NCI-H2171 treated with DMSO at 0.1 percent for 48 hours (cell line): ENCODE results near the gene ERVH48-1.
"Not testable (repeated sequence)": the region's sequence is repeated elsewhere in the genome, so short reads cannot be mapped to it uniquely, and the experiment has no call there.

ENCODE experiments used
- DNase-seq: peaks from one replicate; lab custom pipeline; 2025; lab: John Stamatoyannopoulos, UW

Gene ERVH48-1

DNA sequence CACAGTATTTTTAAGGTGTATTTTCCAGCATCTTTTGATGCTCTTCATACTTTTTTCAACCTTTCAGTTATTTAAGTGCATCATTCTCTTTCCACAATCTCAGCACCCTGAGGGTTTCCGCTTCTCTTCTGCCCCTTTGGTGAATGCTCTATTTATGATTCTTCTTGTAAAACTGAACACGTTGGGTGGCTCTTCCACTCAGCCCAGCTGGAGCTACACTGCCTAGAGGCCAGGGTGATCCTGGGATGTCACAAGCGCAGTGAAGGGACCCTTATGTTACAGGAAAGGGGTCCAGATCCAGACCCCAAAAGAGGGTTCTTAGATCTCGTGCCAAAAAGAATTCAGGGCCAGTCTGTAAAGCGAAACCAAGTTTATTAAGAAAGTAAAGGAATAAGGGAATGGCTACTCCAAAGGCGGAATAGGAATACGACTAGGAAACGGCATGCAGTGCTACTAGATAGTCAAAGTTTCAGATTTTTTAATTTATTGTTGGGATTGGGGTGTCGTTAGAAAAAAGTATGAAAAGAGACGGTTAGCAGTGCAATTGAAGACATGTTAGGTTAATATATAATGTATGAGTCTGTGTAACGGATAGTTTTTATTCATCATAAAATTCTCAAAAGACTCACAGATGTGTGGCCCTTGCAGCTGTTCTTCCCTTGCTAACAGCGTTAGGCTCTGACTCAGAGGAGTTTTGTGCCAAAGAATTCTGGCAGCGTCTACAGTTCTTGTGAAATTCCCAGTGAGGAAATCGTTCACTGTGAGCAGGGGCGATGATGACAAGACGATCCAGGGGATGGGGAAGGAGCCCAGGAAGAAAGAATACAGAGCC lies 14.4 kb upstream of the ERVH48-1 start:
- no peak for DNase-seq

DNA sequence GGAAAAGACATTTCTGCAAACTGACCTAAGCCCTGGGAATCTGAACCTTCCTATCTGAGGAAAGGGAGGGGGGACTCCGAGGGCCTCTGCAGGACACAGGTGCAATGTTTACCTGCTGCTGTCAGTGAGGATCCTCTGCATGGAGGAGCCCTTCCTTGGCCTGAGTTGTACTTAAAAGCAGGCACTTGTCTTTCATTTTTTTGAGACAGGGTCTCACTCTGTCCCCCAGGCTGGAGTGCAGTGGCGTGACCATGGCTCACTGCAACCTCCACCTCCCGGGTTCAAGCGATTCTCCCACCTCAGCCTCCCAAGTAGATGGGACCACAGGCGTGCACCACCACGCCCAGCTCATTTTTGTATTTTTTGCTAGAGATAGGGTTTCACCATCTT lies 13.2 kb upstream of the ERVH48-1 start:
- DNase-seq, result not testable (repeated sequence)

DNA sequence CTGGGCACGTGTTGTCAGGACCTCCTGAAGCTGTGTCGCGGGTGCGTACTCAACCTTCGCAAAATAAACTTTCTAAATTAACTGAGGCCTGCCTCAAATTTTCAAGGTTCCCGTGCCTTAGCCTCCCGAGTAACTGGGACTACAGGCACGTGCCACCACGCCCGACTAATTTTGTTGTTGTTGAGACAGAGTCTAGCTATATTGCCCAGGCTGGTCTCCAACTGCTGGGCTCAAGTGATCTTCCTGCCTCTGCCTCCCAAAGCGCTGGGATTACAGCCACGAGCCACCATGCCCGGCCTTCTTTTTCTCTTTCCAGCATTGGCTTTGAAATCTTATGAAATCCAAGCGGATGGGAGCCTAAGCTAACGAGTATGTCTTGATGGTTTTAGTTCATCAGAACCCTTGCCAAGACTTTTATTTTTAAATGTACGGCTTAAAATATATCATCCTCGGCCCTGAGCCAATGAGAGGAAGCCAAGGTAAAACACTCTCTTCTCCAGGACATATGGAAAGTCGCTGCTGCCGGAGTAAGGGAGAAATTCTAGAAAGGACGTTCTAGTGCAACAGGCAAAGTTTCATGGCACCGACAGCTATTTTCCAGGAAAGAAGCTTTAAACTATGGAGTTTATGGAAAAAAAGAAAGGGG lies 12.7 kb upstream of the ERVH48-1 start:
- no peak for DNase-seq

DNA sequence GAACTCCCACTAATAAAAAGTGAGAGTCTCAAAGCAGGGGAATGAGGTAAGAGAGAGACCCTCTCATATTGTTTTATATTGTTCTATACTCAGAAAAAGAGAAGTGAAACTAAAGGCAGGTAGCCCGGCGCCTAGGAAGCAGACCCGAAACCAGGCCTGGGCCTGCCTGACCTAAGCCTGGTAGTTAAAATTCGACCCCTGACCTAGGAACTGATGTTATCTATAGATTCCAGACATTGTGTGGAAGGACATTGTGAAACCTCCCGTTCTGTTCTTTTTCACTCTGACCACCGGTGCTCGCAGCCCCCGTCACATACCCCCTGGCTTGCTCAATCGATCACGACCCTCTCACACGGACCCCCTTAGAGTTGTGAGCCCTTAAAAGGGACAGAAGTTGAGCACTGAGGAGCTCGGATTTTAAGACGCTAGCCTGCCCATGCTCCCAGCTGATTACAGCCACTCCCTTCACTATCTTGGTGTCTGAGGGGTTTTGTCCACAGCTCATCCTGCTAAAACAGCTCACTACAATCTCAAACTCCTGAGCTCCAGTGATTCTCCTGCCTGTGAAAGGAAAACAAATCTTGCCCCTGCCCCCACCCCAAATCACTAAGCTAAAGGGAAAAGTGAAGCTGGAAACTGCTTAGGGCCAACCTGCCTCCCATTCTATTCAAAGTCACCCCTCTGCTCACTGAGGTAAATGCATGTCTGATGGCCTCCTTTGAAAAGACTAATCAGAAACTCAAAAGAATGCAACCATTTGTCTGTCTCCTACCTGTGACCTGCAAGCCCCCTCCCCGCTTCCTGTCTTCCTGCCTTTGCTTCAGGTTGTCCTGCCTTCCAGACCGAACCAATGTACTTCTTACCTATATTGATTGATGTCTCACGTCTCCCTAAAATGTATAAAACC lies 11.9 kb upstream of the ERVH48-1 start:
- not testable (repeated sequence) for DNase-seq

DNA sequence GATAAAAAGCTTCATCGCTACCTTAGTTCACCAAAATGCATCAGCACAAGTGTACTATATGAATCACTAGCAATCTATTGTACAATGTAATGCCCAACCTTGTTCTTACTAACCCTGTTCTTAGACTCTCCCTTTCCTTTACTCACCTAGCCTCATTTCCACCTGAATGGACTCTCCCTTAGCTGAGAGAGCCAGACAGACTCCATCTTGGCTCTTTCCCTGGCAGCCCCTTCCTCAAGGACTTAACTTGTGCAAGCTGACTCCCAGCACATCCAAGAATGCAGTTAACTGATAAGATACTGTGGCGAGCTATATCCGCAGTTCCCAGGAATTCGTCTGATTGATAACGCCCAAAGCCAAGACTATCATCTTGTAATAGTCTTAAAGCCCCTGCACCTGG lies 10.9 kb upstream of the ERVH48-1 start:
- not testable (repeated sequence) for DNase-seq

DNA sequence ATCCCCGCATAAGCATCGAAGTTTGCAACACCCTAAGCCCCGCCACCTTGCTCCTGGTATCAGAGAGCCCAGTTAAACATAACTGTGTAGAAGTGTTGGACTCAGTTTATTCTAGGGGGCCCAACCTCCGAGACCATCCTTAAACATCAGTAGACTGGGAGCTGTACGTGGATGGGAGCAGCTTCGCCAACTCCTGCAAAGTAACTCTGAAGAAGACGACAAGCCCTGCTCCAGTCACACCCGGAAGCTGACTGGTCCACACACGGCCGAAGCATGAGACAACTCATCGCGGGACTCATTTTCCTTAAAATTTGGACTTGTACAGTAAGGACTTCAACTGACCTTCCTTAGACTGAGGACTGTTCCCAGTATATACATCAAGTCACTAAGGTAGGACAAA lies 8.5 kb upstream of the ERVH48-1 start:
- not testable (repeated sequence) for DNase-seq

DNA sequence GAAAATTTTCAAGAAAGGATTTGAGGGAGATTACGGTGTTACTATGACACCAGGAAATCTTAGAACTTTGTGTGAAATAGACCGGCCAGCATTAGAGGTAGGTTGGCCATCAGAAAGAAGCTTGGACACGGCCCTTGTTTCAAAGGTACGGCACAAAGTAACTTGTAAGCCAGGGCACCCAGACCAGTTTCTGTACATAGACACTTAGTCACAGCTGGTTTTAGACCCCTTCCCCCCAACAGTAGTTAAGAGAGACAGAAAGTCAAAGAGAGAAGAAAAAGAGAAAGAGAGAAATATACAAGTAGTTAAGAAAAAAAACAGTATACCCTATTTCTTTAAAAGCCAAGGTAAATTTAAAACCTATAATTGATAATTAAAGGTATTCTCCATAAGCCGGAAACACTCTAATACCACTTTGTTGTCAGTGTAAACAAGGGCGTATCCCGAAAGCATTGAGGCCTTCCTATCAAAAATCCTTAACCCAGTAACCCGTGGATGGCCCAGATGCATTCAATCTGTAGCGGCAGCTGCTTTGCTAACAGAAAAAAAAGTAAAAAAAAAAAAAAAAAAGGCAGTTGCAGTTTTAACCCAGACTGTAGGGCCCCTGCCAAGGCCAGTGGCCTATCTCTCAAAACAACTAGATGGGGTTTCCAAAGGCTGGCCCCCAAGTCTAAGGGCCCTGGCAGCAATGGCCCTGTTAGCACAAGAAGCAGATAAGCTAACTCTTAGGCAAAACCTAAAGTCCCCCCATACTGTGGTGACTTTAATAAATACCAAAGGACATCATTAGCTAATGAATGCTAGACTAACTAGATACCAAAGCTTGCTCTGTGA lies 7.9 kb upstream of the ERVH48-1 start:
- peak; percentile 34 for DNase-seq

DNA sequence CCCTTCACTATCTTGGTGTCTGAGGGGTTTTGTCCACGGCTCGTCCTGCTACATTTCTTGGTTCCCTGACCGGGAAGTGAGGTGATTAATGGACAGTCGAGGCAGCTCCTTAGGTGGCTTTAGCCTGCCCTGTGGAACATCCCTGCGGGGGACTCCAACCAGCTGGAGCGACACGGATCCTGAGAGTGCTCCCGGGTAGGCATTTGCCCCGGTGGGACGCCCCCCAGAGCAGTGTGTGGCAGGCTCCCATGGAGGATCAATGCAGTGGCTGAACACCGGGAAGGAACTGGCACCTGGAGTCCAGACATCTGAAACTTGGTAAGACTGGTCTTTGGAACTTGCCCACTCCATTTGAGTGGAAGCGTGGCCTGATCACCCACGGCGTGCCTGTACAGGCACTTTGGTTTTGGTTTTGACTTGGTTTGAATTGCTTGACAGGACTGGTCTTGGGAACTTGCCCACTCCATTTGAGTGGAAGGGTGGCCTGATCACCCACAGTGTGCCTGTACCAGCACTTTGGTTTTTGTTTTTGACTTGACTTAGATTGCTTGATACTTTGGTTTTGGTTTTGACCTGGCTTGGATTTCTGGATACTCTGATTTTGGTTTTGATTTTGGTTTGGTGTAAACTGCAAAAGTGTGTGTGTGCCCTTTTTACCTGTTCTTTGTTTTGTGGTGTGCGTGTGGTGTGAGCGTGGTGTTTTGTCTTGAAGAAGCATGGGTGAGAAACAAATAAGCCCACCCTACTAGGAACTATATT lies 7.1 kb upstream of the ERVH48-1 start:
- DNase-seq, result not testable (repeated sequence)

DNA sequence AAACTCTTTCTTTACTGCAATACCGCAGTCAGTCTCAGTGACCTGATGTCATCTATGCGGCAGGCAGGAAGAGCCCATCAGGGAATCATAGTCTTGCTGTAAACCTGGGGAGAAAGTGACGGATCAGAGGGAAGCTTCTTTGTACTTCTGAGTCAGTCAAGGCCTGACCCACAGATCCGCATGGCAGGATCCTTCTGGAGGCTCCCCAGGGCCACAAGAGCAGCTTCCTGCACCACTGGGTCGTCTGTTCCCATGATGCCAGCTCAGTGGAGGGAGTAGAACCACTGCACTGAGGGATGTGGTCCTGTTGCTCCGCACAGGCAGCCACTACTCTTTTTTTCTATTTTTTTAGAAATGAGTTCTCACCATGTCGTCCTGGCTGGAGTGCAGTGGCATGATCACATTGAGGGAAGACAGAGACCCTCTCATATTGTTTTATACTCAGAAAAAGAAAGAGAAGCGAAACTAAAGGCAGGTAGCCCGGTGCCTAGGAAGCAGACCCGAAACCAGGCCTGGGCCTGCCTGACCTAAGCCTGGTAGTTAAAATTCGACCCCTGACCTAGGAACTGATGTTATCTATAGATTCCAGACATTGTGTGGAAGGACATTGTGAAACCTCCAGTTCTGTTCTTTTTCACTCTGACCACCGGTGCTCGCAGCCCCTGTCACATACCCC lies 6.3 kb upstream of the ERVH48-1 start:
- no peak for DNase-seq

DNA sequence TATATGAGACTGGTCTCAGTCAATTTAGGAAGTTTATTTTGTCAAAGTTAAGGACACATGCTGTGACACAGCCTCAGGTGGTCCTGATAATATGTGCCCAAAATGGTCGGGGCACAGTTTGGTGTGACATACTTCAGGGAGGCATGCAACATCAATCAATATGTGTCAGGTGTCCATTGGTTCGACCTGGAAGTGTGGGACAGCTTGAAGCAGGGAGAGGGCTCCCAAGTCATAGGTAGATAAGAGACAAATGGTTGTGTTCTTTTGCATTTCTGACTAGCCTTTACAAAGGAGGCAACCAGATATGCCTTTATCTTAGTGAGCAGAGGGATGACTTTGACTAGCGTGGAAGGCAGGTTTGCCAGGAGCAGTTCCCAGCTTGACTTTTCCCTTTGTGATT lies 4.5 kb upstream of the ERVH48-1 start:
- DNase-seq, result no peak

DNA sequence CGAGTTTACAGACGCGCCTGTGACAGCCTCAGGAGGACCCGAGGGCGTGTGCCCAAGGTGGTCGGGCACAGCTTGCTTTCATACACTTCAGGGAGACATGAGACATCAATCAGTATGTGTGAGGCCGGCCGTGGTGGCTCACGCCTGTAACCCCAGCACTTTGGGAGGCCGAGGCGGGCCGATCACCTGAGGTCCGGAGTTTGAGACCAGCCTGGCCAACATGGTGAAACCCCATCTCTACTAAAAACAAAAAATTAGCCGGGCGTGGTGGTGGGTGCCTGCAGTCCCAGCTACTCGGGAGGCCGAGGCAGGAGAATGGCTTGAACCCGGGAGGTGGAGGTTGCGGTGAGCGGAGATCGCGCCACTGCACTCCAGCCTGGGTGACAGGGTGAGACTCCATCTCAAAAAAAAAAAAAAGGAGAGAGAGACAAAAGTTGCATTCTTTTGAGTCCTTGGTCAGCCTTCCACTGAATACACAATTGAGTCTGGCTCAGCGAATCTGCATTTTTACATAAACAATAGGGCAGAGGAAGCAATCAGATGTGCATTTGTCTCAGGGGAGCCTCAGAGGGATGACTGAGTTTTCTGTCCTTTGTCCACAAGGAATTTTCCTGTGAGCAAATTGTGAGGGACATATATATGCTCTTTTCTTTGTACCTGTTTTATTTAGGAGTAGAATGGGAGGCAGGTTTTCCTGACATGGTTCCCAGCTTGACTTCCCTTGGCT lies 2.2 kb upstream of the ERVH48-1 start:
- not testable (repeated sequence) for DNase-seq

DNA sequence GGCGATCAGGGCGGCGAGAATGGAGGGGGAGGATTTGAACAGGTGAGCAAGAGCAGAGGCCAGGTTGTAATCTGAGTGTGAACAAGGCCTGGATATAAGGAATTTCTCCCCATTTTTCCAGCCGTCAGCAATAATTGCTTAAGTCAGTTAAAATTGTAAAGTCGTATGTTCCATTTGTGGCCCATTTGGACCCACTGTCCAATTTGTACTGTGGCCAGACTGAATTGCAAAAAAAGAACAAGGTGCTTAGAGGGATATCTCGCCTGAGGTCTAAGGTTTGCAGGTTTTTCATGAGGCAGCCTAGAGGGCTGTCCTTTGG lies 1.0 kb downstream of the ERVH48-1 start:
- DNase-seq, result no peak

DNA sequence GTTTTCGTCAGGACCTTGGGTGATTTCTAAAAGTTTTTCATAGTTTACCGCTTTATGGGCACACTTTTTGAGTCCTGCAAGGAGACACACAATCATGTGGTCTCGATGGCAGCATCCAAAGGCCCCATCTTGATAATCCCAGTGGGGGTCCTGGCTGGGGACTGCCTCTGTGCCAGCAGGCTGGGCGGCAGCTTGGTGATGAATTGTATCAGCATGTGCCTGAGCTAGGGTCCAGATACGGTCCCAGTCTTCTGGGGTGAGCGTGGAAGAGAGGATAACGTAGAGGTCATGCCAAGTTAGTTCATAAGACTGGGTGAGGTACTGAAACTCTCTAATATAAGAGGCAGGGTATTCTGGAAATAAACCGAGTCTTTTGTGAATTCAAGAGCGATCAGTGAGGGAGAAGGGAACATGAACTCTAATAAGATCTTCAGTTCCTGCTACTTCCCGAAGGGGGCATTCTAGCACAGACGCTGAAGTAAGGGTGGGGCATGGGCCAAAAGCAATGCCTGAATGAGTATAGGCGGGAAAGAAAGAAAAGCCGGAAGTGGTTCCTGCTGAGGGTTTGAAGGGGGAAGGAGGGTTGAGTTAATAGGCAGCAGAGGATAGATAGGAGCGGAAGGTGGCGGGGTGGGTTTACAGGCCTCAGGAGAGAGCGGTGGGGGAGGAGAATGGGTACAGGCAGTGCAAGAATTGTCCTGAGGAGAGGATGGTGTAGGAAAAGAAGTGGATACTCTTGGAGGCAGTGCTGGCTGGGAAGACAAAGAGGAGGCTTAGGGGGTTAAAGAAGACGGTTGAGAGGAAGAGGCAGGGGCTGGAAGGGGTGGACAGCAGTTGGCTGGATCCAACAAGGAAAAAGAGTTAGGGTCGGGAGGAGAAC lies 1.6 kb downstream of the ERVH48-1 start:
- peak; percentile 89 for DNase-seq

DNA sequence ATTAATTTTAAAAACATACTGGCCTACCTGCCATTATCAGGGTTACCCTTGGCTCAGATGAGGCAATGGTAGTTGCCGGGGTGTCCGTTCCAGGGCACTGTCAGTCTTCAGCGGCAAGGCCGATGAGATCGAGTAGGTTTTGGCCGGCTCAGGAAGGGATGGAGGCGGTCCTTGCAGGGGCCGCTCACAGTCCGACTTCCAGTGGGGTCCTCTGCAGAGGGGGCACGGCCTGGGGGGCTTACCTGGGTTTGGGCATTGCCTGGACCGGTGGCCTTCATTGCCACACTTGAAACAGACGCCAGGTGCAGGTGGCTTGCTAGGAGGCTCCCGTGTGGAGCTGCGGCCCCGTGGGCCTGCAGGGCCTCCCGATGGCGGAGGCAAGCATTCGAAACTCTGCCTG lies 2.5 kb downstream of the ERVH48-1 start:
- DNase-seq, result no peak

DNA sequence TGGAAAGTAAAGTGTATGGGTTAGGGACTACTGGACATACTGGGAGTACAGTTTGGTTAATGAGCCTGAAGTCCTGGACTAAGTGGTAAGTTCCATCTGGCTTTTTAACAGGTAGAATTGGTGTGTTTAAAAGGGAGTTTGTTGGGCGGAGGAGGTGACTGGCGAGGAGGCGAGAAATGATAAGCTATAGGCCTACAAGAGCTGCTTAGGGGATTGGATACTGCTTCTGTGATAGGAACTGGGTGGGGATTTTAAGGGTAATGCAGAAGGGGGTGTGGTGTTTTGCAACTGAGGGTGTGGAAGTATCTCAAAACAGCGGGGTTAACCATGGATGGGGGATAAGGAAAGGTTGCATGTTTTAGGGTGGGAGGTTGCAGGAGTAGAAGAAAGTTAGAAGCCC lies 3.5 kb downstream of the ERVH48-1 start:
- DNase-seq, result no peak

DNA sequence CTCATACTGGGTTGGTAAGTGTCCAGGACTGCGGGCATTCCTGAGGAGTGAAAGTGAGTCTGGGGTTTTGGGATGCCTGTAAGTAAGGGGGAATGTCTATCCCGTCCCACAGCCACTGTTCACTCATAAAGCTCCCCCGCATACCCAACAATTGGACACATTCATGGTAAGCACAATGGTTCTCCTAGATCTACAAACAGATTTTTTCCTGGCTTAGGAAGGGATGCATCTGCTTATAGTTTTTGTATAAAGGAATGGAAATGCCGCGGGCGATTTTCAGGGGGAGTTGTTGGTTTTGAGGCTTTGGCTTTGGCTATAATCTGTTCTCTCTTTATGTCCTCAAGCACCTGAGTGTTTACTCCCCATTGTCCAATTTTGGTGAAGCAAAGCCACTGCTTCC lies 7.1 kb downstream of the ERVH48-1 start:
- DNase-seq, result no peak

DNA sequence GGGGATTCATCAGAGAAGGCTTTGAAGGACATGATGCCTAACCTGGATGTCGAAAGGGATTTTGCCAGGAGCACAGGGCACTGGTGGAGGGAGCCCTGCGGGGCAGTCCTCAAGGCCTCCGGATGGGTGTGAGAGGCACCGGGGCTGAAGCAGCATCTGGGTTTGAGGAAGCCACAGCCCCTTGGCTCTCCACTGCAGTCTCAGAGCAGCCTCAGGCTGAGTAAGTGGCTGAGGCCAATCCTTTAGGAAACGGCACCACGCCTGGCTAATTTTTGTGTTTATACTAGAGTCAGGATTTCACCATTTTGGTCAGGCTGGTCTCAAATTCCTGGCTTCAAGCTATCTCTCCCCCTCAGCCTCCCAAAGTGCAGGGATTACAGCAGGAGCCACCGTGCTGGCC lies 12.0 kb downstream of the ERVH48-1 start:
- no peak for DNase-seq

DNA sequence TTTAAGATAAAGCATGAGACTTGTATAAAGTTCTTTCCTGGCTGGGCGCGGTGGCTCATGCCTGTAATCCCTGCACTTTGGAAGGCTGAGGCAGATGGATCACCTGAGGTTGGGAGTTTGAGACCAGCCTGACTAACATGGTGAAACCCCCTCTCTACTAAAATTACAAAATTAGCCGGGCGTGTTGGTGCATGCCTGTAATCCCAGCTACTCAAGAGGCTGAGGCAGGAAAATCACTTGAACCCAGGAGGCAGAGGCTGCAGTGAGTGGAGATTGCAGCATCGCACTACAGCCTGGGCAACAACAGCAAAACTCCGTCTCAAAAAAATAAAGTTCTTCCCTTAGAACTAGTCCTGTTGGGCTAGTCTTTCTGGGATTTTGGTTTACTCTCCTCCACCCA lies 13.5 kb downstream of the ERVH48-1 start:
- peak; percentile 35 for DNase-seq

DNA sequence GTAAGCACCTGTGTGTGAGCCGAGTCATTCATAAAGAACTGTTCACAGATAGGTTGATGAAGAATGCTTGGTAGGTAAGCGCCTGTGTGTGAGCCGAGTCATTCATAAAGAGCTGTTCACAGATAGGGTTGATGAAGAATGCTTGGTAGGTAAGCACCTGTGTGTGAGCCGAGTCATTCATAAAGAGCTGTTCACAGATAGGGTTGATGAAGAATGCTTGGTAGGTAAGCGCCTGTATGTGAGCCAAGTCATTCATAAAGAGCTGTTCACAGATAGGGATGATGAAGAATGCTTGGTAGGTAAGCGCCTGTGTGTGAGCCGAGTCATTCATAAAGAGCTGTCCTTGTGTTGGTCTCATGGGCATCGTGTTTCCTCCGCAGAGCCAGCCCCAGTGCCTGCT lies 16.9 kb downstream of the ERVH48-1 start:
- not testable (repeated sequence) for DNase-seq
